HCT116 (cell line): ENCODE measurements around the gene GMEB2. TPM values are rescaled to one million over a fixed set of nuclear protein-coding genes. Genes with fewer than 3 reads are reported as not detected.

Source experiments
- ATAC-seq: fragments of 200-7000 bp; cut with Tn5 transposase; 2 replicates; pipeline ENCODE4 v1.9.1; 2020; ENCODE audit warnings: mild to moderate bottlenecking, moderate library complexity
- BruUV-seq: library from RNA; stranded (reverse); fragments of 400-500 nt; replicated peaks from 2 replicates; lab custom pipeline; 2021; lab: Mats Ljungman, UMichigan
- CTCF ChIA-PET: fragments of 300-600 bp; sonication (Branson Sonifier 250); formaldehyde crosslinking; loops from one replicate; lab custom pipeline; 2021; ENCODE audit warnings: antibody characterized with exemption; lab: Charles Lee
- POLR2A ChIA-PET: fragments of 300-600, 350-600 bp; sonication (Branson Sonifier 250); formaldehyde crosslinking; loops from one replicate; lab custom pipeline; 2021; ENCODE audit warnings: antibody characterized with exemption; lab: Charles Lee
- RAD21 ChIA-PET, 2 experiments: fragments of 300-600 bp; sonication (Branson Sonifier 250); formaldehyde crosslinking; loops; one replicate each; lab custom pipeline; 2023; ENCODE audit warnings: low total read pairs in 2 of 2; ENCODE audit not compliant: uncharacterized antibody in 2 of 2, unreplicated experiment in 2 of 2, low non-redundant PET in 1 of 2; lab: Charles Lee
- DNase-seq: peaks from one replicate; pipeline ENCODE4 v3.0.0-alpha.2; 2010; ENCODE audit warnings: low read depth, low spot score
- H2AFZ ChIP-seq: fragments of 200-600 bp; shearing (Covaris generic), sonication (generic); 2 replicates; pipeline ENCODE4 v1.6.1; 2017; ENCODE audit warnings: low read depth, mixed run types, mixed read lengths, antibody characterized with exemption, low read length; ENCODE audit not compliant: poor library complexity, severe bottlenecking
- H3K27ac ChIP-seq: 2 replicates; pipeline ENCODE4 v1.5.1; 2012; ENCODE audit warnings: low read depth, low read length
- H3K27me3 ChIP-seq: fragments of 200-600 bp; sonication (generic); 2 replicates; pipeline ENCODE4 v1.6.1; 2016; ENCODE audit warnings: mixed run types, low read length, mixed read lengths; ENCODE audit not compliant: insufficient read depth
- H3K36me3 ChIP-seq, 2 experiments: fragments of 200-500 bp in 1 of 2; fragments of 200-600 bp in 1 of 2; sonication (Bioruptor generic) in 1 of 2; sonication (generic) in 1 of 2; 2 replicates each; pipeline versions ENCODE4 v1.5.1 to v1.6.1; 2014 to 2016; ENCODE audit warnings: low read length in 2 of 2, inconsistent platforms in 1 of 2, mixed read lengths in 1 of 2, mixed run types in 1 of 2; ENCODE audit not compliant: insufficient read depth in 2 of 2, control insufficient read depth in 1 of 2
- H3K4me1 ChIP-seq, 2 experiments: fragments of 200-600 bp in 1 of 2; sonication (generic) in 1 of 2; 2 replicates each; pipeline versions ENCODE4 v1.5.1 to v1.6.1; 2012 to 2017; ENCODE audit warnings: low read length in 2 of 2, inconsistent platforms in 1 of 2, mild to moderate bottlenecking in 1 of 2, mixed read lengths in 1 of 2, mixed run types in 1 of 2, moderate library complexity in 1 of 2; ENCODE audit not compliant: insufficient read depth in 2 of 2, control insufficient read depth in 1 of 2
- H3K4me2 ChIP-seq: fragments of 200-600 bp; sonication (generic); 2 replicates; pipeline ENCODE4 v1.6.1; 2017; ENCODE audit warnings: mixed run types, low read length, mixed read lengths
- H3K4me3 ChIP-seq, 2 experiments: fragments of 200-600 bp in 1 of 2; sonication (generic) in 1 of 2; replicated peaks in 1 of 2; 2 replicates each; pipeline ENCODE4 v1.5.1; 2011 to 2016; ENCODE audit warnings: low read length in 2 of 2, control low read depth in 1 of 2, low read depth in 1 of 2, mild to moderate bottlenecking in 1 of 2, mixed read lengths in 1 of 2, mixed run types in 1 of 2
- H3K79me2 ChIP-seq: fragments of 200-600 bp; sonication (generic); 2 replicates; pipeline ENCODE4 v1.6.1; 2017; ENCODE audit warnings: mild to moderate bottlenecking, mixed run types, low read length, moderate library complexity, mixed read lengths; ENCODE audit not compliant: insufficient read depth
- H3K9ac ChIP-seq: fragments of 200-600 bp; sonication (generic); 2 replicates; pipeline ENCODE4 v1.6.1; 2016; ENCODE audit warnings: low read length, mixed read lengths
- H3K9me2 ChIP-seq: fragments of 200-600 bp; sonication (generic), shearing (Covaris generic); 2 replicates; pipeline ENCODE4 v1.6.1; 2017; ENCODE audit warnings: mixed run types, mild to moderate bottlenecking, moderate library complexity; ENCODE audit not compliant: insufficient read depth
- H3K9me3 ChIP-seq, 2 experiments: fragments of 200-500 bp in 1 of 2; fragments of 200-600 bp in 1 of 2; sonication (Bioruptor generic) in 1 of 2; sonication (generic) in 1 of 2; 2 replicates each; pipeline ENCODE4 v1.6.1; 2014 to 2017; ENCODE audit warnings: low read length in 2 of 2, mixed read lengths in 2 of 2, inconsistent platforms in 1 of 2, low read depth in 1 of 2, mild to moderate bottlenecking in 1 of 2, mixed run types in 1 of 2, moderate library complexity in 1 of 2; ENCODE audit not compliant: control insufficient read depth in 1 of 2, insufficient read depth in 1 of 2
- H4K20me1 ChIP-seq: fragments of 200-600 bp; sonication (generic), shearing (Covaris generic); 2 replicates; pipeline ENCODE4 v1.6.1; 2017; ENCODE audit warnings: mixed run types, mild to moderate bottlenecking, moderate library complexity; ENCODE audit not compliant: insufficient read depth
- CEBPB ChIP-seq: IDR thresholded peaks from 2 replicates; pipeline ENCODE4 v1.6.1; 2012; ENCODE audit warnings: low read depth
- ELF1 ChIP-seq: IDR thresholded peaks from 2 replicates; pipeline ENCODE4 v1.6.1; 2012; ENCODE audit warnings: low read depth, borderline replicate concordance
- EZH2 ChIP-seq: fragments of 200-600 bp; sonication (generic); IDR thresholded peaks from 2 replicates; pipeline ENCODE4 v1.6.1; 2017; ENCODE audit warnings: antibody characterized with exemption, mixed run types
- EZH2phosphoT487 ChIP-seq: fragments of 200-600 bp; IDR thresholded peaks from 2 replicates; pipeline ENCODE4 v1.6.1; 2018; ENCODE audit warnings: antibody characterized with exemption, borderline replicate concordance
- POLR2A ChIP-seq: IDR thresholded peaks from 2 replicates; pipeline ENCODE4 v1.7.0; 2011; ENCODE audit warnings: borderline replicate concordance; ENCODE audit not compliant: insufficient read depth, insufficient read length; ENCODE audit errors: extremely low read depth
- POLR2AphosphoS5 ChIP-seq: IDR thresholded peaks from 2 replicates; pipeline ENCODE4 v1.6.1; 2011; ENCODE audit warnings: mild to moderate bottlenecking, low read depth, low read length, moderate library complexity
- REST ChIP-seq: IDR thresholded peaks from 2 replicates; pipeline ENCODE4 v1.6.1; 2012; ENCODE audit warnings: low read depth
- SIN3A ChIP-seq: IDR thresholded peaks from 2 replicates; pipeline ENCODE4 v1.6.1; 2012; ENCODE audit warnings: low read depth
- SRF ChIP-seq: IDR thresholded peaks from 2 replicates; pipeline ENCODE4 v1.6.1; 2012; ENCODE audit warnings: low read depth
- ZBTB33 ChIP-seq: IDR thresholded peaks from 2 replicates; pipeline ENCODE4 v1.6.1; 2011; ENCODE audit warnings: mild to moderate bottlenecking, low read length, moderate library complexity; ENCODE audit not compliant: insufficient replicate concordance; ENCODE audit errors: extremely low read depth
- intact Hi-C: fragments of 100-400 bp; cut with micrococcal nuclease; formaldehyde crosslinking; loops from 2 replicates; pipeline ENCODE4 v1.10.0; 2022
- total RNA-seq: library from RNA; stranded (reverse); gene quantifications from one replicate; pipeline ENCODE4 v1.2.1, GENCODE V29; 2021; ENCODE audit not compliant: unreplicated experiment

Gene GMEB2
- total RNA-seq, 1 experiment from 2014 or later = 13.9 TPM

GRCh38 chr20:63564036-63564810, 62.7 kb downstream of the GMEB2 start:
- Histone ChIP-seq H3K27ac (no peak overlapping the region), H2AFZ (no peak overlapping the region), H3K4me1 (no peaks in the 10 kb centered on the region), H3K9ac (no peak overlapping the region), H3K4me2 (no peak overlapping the region), H4K20me1 (no peaks in the 10 kb centered on the region), H3K4me3 (no peak overlapping the region), H3K9me2 (no peaks in the 10 kb centered on the region), H3K9me3 (no peaks in the 10 kb centered on the region), H3K79me2 (no peaks in the 10 kb centered on the region), H3K27me3 (no peaks in the 10 kb centered on the region), H3K36me3 (no peaks in the 10 kb centered on the region; a peak in 3 of 4 replicates)
- no peak for DNase-seq
- ChIA-PET CTCF (no interaction called here), RAD21 (no interaction called here), POLR2A (no interaction called here)
- TF ChIP-seq POLR2A (no peak), EZH2phosphoT487 (no peak), SIN3A (no peak), ELF1 (no peak), SRF (no peak), REST (no peak), EZH2 (no peak), ZBTB33 (no peak), POLR2AphosphoS5 (no peak), CEBPB (no peak)
- BruUV-seq = no TSS peak
- intact Hi-C loops = no loop called here
- ATAC-seq = no peak
